Anterior cingulate cortex (tissue), 58 donors: ENCODE results near the gene TSPEAR.
"Not testable (repeated sequence)": the region's sequence is repeated elsewhere in the genome, so short reads cannot be mapped to it uniquely, and the experiment has no call there.

Experiments
- DNase-seq, 58 donors: peaks; one replicate each; lab custom pipeline; 2025; lab: John Stamatoyannopoulos, UW

The TSPEAR gene

DNA sequence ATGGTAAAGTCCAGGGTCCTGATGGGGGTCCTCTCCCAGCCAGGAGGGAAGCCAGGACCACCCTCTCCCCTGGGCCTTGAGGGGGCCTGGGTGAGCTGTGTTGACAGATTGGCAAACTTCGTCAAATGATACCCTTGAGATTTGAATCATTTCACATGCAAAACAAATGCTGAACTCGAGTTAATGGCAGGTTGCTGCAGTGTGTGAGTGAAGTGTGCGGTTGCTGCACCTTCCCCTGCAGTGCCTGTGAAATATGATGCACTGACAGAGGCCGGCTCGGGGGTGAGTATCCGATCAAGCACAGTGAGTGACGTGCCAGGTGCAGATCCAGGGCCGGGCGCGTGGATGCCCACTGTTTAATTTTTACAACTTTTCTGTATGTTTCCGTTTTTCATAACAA is 23.7 kb downstream of the TSPEAR start:
- DNase-seq: no peak

GRCh38 chr21:44686843-44687561 is 24.4 kb downstream of the TSPEAR start:
- DNase-seq: no peak

DNA sequence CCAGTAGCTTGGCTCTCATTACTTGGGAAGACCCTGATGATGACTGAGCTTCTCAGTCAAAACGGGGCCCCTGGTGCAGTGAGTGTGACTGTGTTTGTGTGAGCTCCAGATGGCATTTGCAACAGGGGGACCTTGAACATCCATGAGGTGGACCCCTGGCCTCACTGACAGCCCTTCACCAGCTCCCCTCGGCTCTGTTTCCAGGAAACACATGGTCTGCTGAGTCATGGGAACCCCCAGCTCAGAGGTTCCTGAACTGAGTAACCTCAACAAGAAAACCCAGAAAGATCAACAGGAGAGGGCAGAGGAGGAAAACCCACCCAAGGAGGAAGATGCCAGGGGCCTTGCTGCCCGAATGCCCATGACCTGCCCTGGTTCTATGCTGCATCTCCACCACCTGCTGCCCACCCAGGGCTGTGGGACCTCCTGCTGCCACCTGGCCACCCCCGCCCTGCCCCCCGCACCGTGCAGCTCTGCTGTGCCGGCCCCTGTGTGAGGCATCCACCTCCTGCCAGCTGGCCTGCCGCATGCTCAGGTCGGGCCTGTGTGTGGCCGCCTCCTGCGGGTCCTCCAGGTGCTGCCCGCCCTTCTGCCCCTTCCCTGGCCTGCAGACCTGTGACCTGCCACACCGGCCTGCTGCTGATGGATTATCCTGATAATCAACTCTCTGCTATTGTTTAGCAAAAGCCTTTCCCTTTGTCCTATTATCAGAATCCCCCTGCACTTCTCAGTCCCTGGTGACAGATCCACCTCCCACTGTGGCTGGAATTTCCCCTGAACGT is 25.2 kb downstream of the TSPEAR start:
- DNase-seq: no peak

GRCh38 chr21:44685050-44685449 is 26.3 kb downstream of the TSPEAR start:
- not testable (repeated sequence) for DNase-seq

DNA sequence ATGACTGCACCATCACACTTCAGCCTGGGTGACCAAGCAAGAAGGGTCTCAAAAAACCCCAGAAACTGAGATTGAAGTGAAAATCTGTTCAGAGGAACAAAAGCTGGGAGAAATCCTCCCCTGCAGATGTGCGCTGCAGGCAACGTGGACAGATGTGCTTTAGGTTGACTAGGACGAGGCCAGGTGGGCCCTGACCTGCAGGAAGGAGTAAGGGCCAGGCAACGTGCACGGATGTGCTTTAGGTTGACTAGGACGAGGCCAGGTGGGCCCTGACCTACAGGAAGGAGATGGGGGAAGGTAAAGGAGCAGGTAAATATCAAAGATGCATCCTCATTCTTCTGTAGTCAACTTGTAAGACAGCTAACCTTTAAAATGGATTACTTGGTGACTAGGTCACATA is 26.9 kb downstream of the TSPEAR start:
- DNase-seq: no peak

GRCh38 chr21:44684077-44684476 is 27.3 kb downstream of the TSPEAR start:
- no peak for DNase-seq

- no peak for DNase-seq
These were observed 28.7 kb downstream of the TSPEAR start for GRCh38 chr21:44682580-44683151.

GRCh38 chr21:44681861-44682579 is 29.4 kb downstream of the TSPEAR start, which contains the start of gene KRTAP12-1:
KRTAP12-1 (minus strand) TSS chr21:44682163; CDS start chr21:44682123, 40 bp downstream.
- no peak for DNase-seq

GRCh38 chr21:44681152-44681551 is 30.2 kb downstream of the TSPEAR start:
- no peak for DNase-seq

DNA sequence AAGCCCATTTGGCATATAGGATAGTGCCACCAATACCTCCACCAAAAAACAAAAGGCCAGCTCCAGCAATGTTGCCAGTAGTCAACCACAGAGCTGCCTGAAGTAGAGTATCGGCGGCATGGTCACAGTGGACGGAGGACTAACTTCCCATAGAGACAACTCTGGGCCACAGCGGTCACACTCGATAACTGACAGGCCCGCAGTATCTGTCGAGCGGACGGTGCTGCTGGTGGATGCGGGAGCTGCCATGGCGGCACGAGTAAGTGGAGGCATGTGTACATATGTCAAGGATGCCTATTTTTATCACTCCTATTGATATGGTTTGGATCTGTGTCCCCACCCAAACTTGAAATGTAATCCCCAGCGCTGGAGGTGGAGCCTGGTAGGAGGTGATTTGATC is 33.5 kb downstream of the TSPEAR start:
- DNase-seq: no peak

GRCh38 chr21:44671911-44672310 is 39.5 kb downstream of the TSPEAR start:
- no peak for DNase-seq

DNA sequence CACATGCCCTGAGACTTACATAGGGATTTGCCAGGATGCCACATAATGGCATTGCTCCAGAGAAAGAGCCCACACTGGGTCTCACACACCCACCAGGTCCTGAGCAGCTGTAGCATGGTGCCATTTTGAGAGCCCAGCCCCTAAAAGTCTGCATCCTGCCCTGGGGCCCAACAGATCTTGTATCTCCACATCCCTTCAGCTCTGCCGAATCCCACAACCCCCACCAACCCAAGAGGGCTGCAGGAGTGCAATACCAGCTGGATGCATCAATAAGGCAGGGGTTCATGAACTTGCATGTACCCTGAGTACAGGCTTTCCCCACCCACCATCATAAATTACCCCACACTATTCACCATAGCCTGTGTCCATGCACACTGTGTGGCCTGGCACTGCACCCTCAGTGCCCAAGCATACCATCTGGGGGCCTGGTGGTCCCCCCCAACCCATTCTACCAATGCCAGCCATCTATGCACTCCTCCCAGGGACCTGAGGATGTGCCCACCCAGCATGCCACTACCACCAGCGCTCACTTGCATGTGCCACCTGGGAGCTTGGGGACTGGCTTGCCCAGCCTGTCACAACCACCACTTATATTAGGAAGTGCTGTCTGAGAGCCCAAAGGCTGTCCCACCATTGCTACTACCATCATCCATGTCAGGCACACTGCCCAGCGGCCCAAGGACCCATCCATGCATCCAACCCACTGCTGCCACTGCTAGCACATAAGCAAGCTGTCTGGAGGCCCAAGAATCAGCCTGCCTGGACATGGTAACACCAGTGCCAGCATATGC is 40.5 kb downstream of the TSPEAR start:
- no peak for DNase-seq

DNA sequence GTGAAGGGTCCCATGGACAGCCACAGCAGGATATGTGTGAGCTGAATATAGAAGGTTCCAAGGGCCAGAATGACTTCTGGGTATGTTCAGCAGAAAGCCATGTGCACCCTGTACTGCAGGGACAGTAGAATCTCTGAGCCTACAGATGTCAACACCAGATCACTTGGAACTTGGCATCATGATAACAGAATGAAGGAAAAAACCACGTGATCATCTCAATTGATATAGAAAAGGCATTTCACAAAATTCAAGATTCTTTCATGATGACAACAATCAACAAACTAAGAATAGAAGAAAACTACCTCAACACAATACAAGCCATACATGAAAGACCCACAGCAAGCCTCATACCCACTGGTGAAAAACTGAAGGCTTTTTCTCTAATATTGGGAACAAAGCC is 43.8 kb downstream of the TSPEAR start:
- DNase-seq: no peak

DNA sequence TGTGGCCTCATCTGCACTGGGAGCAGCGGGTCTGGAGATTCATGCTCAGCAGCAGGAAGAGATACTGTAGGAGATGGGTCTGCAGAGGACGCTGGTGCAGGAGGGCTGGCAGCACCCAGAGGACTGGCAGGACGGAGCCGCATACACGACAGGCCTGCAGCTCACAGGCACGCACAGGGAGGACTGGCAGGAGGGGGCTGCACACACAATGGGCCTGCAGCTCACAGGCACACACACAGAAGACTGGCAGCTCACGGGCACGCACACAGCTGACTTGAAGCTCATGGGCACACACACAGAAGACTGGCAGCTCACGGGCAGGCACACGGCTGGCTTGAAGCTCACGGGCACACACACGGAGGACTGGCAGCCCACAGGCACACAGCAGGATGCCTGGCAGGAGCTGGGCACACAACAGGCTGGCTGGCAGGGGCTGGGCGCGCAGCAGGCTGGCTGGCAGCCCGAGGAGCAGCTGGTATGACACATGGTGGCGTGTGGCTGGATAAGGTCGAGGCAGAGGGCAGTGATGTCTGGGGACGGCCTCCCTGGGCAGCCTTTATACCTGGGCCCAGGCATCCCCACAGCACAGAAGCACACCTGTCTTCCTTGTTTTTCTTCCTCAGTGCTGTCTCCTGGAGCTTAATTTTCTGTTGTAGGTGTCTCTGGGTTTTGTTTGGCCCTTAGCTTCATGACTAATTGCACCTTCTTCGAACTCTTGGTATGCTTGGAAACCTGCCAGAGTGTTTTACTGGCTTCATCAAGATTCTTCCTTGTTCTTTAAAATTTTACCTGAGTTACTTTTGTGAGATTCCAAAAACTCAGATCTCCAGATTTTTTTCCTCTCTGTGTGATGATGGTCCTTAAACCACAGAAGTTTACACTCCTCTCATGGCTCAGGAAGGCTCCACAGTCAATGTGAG is 44.7 kb downstream of the TSPEAR start, which contains the start of gene KRTAP12-2:
Gene KRTAP12-2, minus strand, starts transcription at position 527 of the 920 bp plus-strand sequence. Its CDS starts 41 bp downstream, at position 486.
- no peak for DNase-seq

- DNase-seq: no peak
These were observed 46.7 kb downstream of the TSPEAR start for GRCh38 chr21:44664691-44665090.

DNA sequence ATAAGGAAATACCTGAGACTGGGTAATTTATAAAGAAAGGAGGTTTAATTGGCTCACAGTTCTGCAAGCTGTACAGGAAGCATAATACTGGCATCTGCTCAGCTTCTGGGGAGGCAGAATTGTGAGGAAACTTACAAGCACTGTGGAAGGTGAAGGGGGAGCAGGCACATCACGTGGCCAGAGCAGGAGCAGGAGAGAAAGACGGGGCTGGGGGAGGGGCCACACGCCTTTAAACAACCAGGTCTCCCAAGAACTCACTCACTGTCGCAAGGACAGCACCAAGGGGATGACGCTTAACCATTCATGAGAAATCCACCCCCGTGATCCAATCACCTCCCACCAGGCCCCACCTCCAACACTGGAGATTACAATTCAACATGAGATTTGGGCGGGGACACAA is 49.8 kb downstream of the TSPEAR start:
- not testable (repeated sequence) for DNase-seq

DNA sequence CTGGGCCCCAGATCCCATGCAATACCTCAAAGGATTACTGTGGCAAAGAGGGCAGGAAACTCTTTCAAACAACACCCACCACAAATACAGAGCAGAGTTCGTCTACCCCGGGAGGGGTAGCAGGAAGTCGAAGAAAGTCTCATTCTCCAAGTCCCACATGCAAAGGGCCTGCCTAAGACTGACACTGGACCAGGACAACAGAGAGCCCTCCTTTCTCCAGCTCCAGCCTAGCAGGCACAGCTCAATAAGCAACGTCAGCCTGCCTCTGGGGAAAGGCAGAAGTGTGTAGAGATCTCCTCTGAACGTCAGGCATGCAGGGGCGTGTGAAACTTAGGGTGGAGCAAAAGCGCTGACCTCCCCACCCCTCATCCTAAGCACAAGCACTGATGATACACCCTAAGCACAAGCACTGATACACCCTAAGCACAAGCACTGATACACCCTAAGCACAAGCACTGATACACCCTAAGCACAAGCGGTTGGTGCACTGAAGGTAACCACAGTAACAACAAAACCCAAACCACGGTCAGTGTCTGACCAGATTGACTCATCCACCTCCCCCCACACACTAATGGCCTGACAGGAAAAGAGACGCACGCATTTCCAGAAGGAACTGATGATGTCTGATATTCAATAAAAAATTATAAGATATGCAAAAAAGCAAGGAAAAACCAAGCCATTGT is 52.3 kb downstream of the TSPEAR start:
- no peak for DNase-seq

DNA sequence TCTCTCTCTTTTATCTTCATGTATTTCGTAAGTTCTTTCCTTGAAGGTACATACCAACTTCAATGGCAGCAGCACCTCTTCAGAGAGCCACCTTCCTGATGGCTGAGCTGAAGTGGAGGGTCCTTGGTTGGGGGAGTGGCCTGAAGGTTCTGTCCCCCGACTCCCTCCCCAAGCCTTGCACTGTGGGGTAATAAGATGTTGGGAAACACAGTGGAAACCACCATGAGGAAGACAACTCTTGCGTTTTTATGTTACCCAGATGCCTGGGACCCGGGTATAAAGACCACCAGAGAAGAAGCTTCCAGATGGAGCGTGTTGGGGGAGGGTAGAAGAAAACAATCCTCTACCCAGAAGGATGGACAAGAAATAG is 52.8 kb downstream of the TSPEAR start:
- no peak for DNase-seq
